ENCODE measurements around the gene PRRT1.

PRRT1 gene

GRCh38 chr6:32151863-32152768, at the start of gene PRRT1:
PRRT1 (minus strand) TSS chr6:32151939; CDS start chr6:32151827, 112 bp downstream.
- TF ChIP-seq NFRKB (IDR thresholded peaks at IDR 0.05) (no peak), ELF4 (IDR thresholded peaks at IDR 0.05) (no peak), ARNT (IDR thresholded peaks at IDR 0.05) (no peak), PKNOX1 (IDR thresholded peaks at IDR 0.05) (no peak), SP1 (IDR thresholded peaks at IDR 0.05) (no peak), SUZ12 (IDR thresholded peaks at IDR 0.05) (no peak), L3MBTL2 (conservative IDR thresholded peaks at IDR 0.05) (no peak), FOXM1 (IDR thresholded peaks at IDR 0.05; ENCODE audit: borderline replicate concordance) (no peak), HDGF (IDR thresholded peaks at IDR 0.05; ENCODE audit: borderline replicate concordance) (no peak), LEF1 (IDR thresholded peaks at IDR 0.05; ENCODE audit: borderline replicate concordance) (no peak), BHLHE40 (IDR thresholded peaks at IDR 0.05; ENCODE audit: borderline replicate concordance) (no peak), TARDBP (IDR thresholded peaks at IDR 0.05) (no peak), ZNF384 (IDR thresholded peaks at IDR 0.05) (no peak), FOXK2 (IDR thresholded peaks at IDR 0.05) (no peak), CTBP1 (IDR thresholded peaks at IDR 0.05; ENCODE audit: borderline replicate concordance) (no peak), FOXA1 (IDR thresholded peaks at IDR 0.05) (no peak)
- POLR2A ChIA-PET: interaction anchor here (1.1 to 2.2 kb wide), 5 partner anchors 23 to 43 kb away, joined by 4 to 57 read pairs (median 16); partner anchors contain the start of genes ATF6B, FKBPL and GPSM3
- DNase-seq (ENCODE audit: extremely low spot score): no peak
- CTCF ChIA-PET: interaction anchor here (0.6 to 1.0 kb wide), 3 partner anchors 35 to 361 kb away, joined by 3 to 4 read pairs (median 3); no protein-coding TSS in a partner anchor

- CTCF ChIA-PET: no interaction called here
- no peak for TF ChIP-seq FOXM1 (IDR thresholded peaks at IDR 0.05; ENCODE audit: borderline replicate concordance)
- TF ChIP-seq FOXK2 (IDR thresholded peaks at IDR 0.05): no peak
- no peak for TF ChIP-seq TARDBP (IDR thresholded peaks at IDR 0.05)
- no peak for TF ChIP-seq CTBP1 (IDR thresholded peaks at IDR 0.05; ENCODE audit: borderline replicate concordance)
- TF ChIP-seq ZNF384 (IDR thresholded peaks at IDR 0.05): no peak
- DNase-seq (ENCODE audit: extremely low spot score): no peak
- POLR2A ChIA-PET: no interaction called here
These were observed 49.2 kb upstream of the PRRT1 start for GRCh38 chr6:32200711-32201475.

- no peak for DNase-seq (ENCODE audit: extremely low spot score)
- TF ChIP-seq NFRKB (IDR thresholded peaks at IDR 0.05) (no peak), BHLHE40 (IDR thresholded peaks at IDR 0.05; ENCODE audit: borderline replicate concordance) (no peak), FOXM1 (IDR thresholded peaks at IDR 0.05; ENCODE audit: borderline replicate concordance) (no peak), HDGF (IDR thresholded peaks at IDR 0.05; ENCODE audit: borderline replicate concordance) (no peak), CTBP1 (IDR thresholded peaks at IDR 0.05; ENCODE audit: borderline replicate concordance) (no peak), TARDBP (IDR thresholded peaks at IDR 0.05) (no peak), PKNOX1 (IDR thresholded peaks at IDR 0.05) (no peak), LEF1 (IDR thresholded peaks at IDR 0.05; ENCODE audit: borderline replicate concordance) (no peak), ZNF384 (IDR thresholded peaks at IDR 0.05) (no peak), ARNT (IDR thresholded peaks at IDR 0.05) (no peak), FOXA1 (IDR thresholded peaks at IDR 0.05) (no peak), FOXK2 (IDR thresholded peaks at IDR 0.05) (no peak), SP1 (IDR thresholded peaks at IDR 0.05) (no peak)
- ChIA-PET POLR2A (no interaction called here), CTCF (no interaction called here)
These were observed 47.1 kb upstream of the PRRT1 start for GRCh38 chr6:32198866-32199265.

- DNase-seq (ENCODE audit: extremely low spot score): no peak
- ChIA-PET POLR2A (no interaction called here), CTCF (no interaction called here)
- TF ChIP-seq ELF4 (IDR thresholded peaks at IDR 0.05): no peak
- no peak for TF ChIP-seq CTBP1 (IDR thresholded peaks at IDR 0.05; ENCODE audit: borderline replicate concordance)
- no peak for TF ChIP-seq ARNT (IDR thresholded peaks at IDR 0.05)
- TF ChIP-seq HDGF (IDR thresholded peaks at IDR 0.05; ENCODE audit: borderline replicate concordance): no peak
These were observed 46.6 kb upstream of the PRRT1 start for GRCh38 chr6:32198345-32198696.

GRCh38 chr6:32196682-32197616, 45.2 kb upstream of the PRRT1 start:
- TF ChIP-seq HDGF (IDR thresholded peaks at IDR 0.05; ENCODE audit: borderline replicate concordance) (no peak), ELF4 (IDR thresholded peaks at IDR 0.05) (no peak), BHLHE40 (IDR thresholded peaks at IDR 0.05; ENCODE audit: borderline replicate concordance) (no peak)
- ChIA-PET POLR2A (interaction anchor here (0.7 to 11.7 kb wide), 4 partner anchors 9 to 93 kb away, joined by 3 to 153 read pairs (median 15); partner anchors contain the start of genes AGPAT1, ATF6B, FKBPL and RNF5), CTCF (interaction anchor here (1.2 kb wide), 1 partner anchor 19 kb away, joined by 4 read pairs; no protein-coding TSS in a partner anchor)
- DNase-seq (ENCODE audit: extremely low spot score): no peak

Measured in HEK293T (cell line).